ENCODE measurements around the gene FOXO1.

The FOXO1 gene

GRCh38 chr13:40536443-40537113 is 129.9 kb downstream of the FOXO1 start:
- intact Hi-C loops (cut with DNase I) = no loop called here
- DNase-seq = no peak

- DNase-seq = no peak
- intact Hi-C loops (cut with DNase I) = no loop called here
Observed at GRCh38 chr13:40535345-40535836, 131.1 kb downstream of the FOXO1 start.

GRCh38 chr13:40534456-40534855 is 132.0 kb downstream of the FOXO1 start:
- intact Hi-C loops (cut with DNase I) = no loop called here
- no peak for DNase-seq

DNA sequence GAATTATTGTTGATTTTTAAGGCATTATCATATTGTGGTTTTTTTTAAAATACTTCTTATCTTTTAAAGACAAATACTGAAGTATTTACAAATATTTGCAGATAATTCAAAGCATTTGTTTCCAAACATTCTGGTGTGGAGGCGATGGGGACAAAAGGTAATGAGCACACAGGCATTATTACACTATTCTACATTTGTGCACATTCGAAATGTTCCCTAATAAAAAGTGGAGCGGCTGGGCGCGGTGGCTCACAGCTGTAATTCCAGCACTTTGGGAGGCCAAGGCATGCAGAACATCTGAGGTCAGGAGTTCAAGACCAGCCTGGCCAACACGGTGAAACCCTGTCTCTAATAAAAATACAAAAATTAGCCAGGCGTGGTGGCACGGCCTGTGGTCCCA is 133.4 kb downstream of the FOXO1 start:
- no peak for DNase-seq
- intact Hi-C loops (cut with DNase I) = no loop called here

GRCh38 chr13:40530961-40531360 is 135.5 kb downstream of the FOXO1 start:
- intact Hi-C loops (cut with DNase I) = no loop called here
- no peak for DNase-seq

DNA sequence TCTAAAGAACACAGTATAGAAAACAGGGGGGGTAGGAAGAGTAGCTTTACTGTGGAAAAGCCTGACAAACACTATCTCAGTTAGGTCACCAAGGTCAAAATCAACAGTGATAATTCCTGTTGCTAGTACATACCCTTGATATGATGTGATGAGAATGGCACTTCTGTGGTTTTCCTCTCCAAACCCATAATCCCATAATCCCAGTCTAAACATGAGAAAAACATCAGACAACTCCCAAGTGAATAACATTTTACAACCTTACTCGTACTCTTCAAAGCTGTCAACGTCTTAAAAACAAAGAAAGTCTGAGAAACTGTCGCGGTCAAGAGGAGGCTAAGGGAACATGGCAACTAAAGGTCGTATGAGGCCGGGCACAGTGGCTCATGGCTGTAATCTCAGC is 137.6 kb downstream of the FOXO1 start:
- no peak for DNase-seq
- intact Hi-C loops (cut with DNase I) = no loop called here

DNA sequence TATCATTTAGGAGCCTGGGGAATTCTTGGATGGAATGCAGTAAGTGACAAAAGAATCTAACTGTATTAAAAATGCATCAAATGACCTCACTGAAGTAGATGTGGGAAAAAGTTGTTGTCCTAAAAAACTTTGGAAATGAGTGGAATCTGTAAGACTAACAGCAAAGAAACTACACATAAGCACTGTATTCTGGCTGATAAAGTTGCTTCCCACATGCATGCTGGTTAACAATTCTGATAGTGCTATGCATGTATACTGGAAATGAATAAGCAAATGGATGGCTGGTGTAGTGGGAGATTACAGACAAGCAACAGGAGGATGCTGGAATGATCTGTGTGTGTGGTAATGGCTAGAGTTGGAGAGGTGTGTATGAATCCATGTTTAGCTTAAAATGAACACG is 138.5 kb downstream of the FOXO1 start:
- no peak for DNase-seq
- intact Hi-C loops (cut with DNase I) = no loop called here

GRCh38 chr13:40522282-40522681 is 144.2 kb downstream of the FOXO1 start:
- DNase-seq = no peak
- intact Hi-C loops (cut with DNase I) = no loop called here

GRCh38 chr13:40520916-40521315 is 145.5 kb downstream of the FOXO1 start:
- DNase-seq = no peak
- intact Hi-C loops (cut with DNase I) = no loop called here

- intact Hi-C loops (cut with DNase I) = no loop called here
- no peak for DNase-seq
Observed at GRCh38 chr13:40519637-40520036, 146.8 kb downstream of the FOXO1 start.

DNA sequence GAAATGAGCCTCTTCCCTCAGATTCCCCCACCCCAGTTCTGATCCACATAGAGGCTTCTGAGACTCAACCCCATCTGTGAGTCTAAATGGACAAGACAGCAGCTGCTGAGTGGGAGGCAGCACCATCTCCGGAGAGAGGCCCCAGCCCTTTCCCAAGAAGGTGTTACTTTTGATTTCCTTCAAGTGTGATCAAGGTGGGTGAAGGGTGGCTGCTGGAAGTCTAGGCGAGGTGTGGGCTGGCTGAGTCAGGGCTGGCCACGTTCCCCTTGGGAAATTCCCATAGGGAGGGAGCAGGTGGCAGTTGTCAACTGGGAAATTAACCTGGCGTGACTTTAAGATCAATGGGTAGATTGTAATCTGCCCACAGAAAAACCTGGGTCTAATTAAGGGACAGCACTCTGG is 148.0 kb downstream of the FOXO1 start:
- intact Hi-C loops (cut with DNase I) = no loop called here
- no peak for DNase-seq

DNA sequence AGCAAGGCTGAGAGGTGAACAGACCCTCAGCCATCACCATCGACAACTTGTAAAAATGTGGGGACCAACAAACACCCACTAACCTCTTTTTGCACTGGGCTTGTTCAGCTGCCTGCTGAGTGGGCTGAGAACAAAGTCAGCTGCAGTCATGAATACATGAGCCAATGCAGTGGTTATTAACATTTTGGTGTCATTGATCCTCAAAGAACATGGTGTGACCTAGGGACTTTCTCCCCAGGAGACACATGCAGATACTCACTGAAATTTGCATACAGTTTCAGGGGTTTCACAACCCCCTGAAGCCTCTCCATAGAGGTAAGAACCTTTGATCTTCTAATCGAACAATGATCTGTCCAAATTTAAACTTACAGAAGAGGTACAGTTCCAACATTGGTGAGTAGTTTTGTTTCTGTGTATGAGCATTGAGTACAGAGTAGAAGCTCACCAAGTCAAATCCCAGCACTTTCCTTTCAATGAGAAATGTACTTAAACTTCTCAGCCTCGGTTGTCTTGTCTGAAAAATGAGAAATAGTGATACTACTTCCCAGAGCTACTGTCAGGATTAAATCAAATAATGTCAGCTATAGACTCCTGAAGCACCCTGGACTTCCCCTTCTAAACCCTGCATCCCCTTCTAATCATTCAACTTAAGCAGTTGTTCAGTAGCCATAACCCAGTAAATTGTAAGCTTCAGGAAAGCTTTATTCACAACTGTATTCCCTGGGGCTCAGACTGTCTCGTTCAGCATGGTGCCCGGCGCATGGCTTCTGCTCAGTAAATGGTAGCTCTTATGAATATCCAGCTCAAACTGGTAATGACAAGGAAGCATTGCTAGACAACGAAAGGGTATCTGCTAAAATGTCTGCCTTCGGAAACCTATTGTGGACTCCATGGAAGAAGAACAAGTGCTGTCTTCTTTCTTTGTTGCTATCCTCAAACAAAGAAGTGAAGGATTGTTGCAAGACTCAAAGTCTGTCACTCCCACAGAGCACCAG is 148.7 kb downstream of the FOXO1 start:
- DNase-seq = no peak
- intact Hi-C loops (cut with DNase I) = no loop called here

- DNase-seq = no peak
- intact Hi-C loops (cut with DNase I) = no loop called here
Observed at GRCh38 chr13:40515702-40516101, 150.7 kb downstream of the FOXO1 start.

- intact Hi-C loops (cut with DNase I) = no loop called here
- DNase-seq = peak in 1 of 42 donors; percentile 26
Observed at GRCh38 chr13:40514802-40515201, 151.6 kb downstream of the FOXO1 start.

- no peak for DNase-seq
- intact Hi-C loops (cut with DNase I) = no loop called here
Observed at GRCh38 chr13:40509876-40510275, 156.6 kb downstream of the FOXO1 start.

GRCh38 chr13:40508767-40509342 is 157.6 kb downstream of the FOXO1 start:
- no peak for DNase-seq
- intact Hi-C loops (cut with DNase I) = no loop called here

DNA sequence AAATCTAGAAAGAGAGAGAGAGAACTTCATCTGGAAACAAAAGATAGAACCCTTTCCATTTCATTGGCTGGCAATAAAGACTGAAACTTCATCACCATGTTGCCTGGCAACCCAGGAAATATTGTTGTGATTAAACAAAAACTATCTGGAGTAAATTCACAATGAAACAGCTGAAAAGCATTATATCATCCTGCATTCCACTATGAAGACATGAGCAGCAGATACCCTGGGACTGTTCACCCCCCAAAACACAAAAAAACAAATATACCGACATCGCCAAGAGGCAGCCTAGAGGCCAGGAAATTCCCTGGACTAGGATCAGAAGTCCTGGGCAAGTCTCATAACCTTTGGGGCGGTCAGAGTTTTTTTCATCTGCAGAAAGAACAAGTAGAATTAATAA is 158.3 kb downstream of the FOXO1 start:
- DNase-seq = peak in 1 of 42 donors; percentile 13
- intact Hi-C loops (cut with DNase I) = no loop called here

DNA sequence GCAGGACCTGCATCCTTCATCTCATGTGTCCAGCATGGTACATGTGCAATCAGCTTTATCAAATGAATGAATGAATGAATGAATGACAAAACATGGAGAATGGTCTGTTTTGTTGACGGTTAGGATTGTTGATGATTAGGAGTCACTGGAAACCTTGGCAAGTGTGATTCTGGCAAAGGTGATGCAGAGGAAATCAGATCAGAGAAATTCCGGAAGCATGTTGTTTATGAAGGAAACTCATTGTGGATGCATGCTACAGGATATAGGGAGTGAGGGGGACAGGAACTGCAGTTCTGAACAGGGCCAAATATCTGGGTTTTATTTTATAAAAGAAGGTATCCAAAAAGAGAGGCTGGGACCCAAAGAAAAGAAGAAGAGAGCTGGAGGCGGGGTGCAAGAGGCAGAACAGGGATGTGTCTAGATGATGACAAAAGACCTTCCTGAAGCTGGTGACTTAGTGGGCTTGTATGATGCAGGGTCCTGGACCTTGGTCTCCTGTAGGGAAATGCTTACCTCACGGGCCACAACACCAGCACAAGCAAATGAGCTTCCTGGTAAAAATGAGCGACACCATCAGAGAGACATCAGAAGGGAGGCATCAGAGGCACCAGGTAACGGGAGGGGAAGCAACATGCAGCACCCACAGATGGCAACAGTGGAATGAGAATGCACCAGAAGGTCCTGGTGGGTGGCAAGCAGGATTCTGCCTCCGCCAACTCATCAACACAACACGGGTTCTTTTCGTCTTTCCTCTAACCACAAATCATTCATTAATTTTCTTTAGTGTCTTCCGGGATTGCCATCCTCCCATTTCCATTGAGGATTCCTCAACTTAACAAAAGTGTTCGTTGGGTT is 159.6 kb downstream of the FOXO1 start:
- intact Hi-C loops (cut with DNase I) = no loop called here
- peak in 1 of 42 donors; percentile 31 for DNase-seq
